K562 (cell line): Measurements from ENCODE around the gene MAP3K6. TPM values are rescaled to one million over a fixed set of nuclear protein-coding genes. Genes with fewer than 3 reads are reported as not detected.
A peak's percentile ranks its signal among the peaks of the same experiment; 100 is the strongest.

Experiments
- BHLHE40 ChIP-seq: IDR thresholded peaks from 2 replicates; pipeline ENCODE4 v1.6.1; 2011; ENCODE audit warnings: low read length, improper control_type of control experiment
- EGR1 ChIP-seq: fragments of 450-650 bp; conservative IDR thresholded peaks from 2 replicates; pipeline ENCODE4 v1.6.1; 2017; ENCODE audit warnings: mild to moderate bottlenecking
- POLR3G ChIP-seq: IDR thresholded peaks from 2 replicates; pipeline ENCODE4 v1.6.1; 2011; ENCODE audit not compliant: insufficient read length, insufficient replicate concordance; ENCODE audit errors: extremely low read depth
- REST ChIP-seq, 2 experiments: fragments of 450-650 bp; formaldehyde crosslinking in 1 of 2; IDR thresholded peaks; 2 replicates each; pipeline versions ENCODE4 v1.4.0 to v1.6.1; 2014 to 2020; ENCODE audit warnings: mild to moderate bottlenecking in 2 of 2, borderline replicate concordance in 1 of 2, low read depth in 1 of 2
- SMAD2 ChIP-seq: fragments of 150-350 bp; IDR thresholded peaks from 2 replicates; pipeline ENCODE4 v1.6.1; 2014; ENCODE audit warnings: low read depth, mild to moderate bottlenecking, low read length
- STAG1 ChIP-seq: sonication (generic); formaldehyde crosslinking; IDR thresholded peaks from 2 replicates; pipeline ENCODE4 v1.5.0; 2020; ENCODE audit warnings: missing genetic modification reagents, borderline replicate concordance
- TCF7L2 ChIP-seq: fragments of 150-350 bp; IDR thresholded peaks from 2 replicates; pipeline ENCODE4 v1.6.1; 2016; ENCODE audit warnings: low read depth, mild to moderate bottlenecking, low read length, moderate library complexity
- UBTF ChIP-seq, 2 experiments: IDR thresholded peaks; 2 replicates each; pipeline ENCODE4 v1.6.1; 2012; ENCODE audit warnings: improper control_type of control experiment in 2 of 2, low read depth in 2 of 2, low read length in 2 of 2, borderline replicate concordance in 1 of 2
- polyA plus RNA-seq, 8 experiments: library from polyadenylated mRNA; depleted of rRNA in 4 of 8; stranded (reverse) in 5 of 8; unstranded in 3 of 8; fragments of >200 nt; fragmentation: Nextera tagmentation in 2 of 8; fragmentation: Illumina TruSeq in 1 of 8; extraction: Ambion mirVana in 2 of 8; extraction: Trizol in 1 of 8; gene quantifications; 2 replicates each; pipeline versions ENCODE4 v1.2.1 to v1.2.3, GENCODE V29; 2011 to 2014; ENCODE audit warnings: inconsistent platforms in 1 of 8, missing spikeins in 1 of 8
- total RNA-seq, 7 experiments: library from RNA; depleted of rRNA in 6 of 7; stranded (reverse); fragments of >200 nt in 6 of 7; fragmentation: Illumina TruSeq in 2 of 7; extraction: Trizol in 2 of 7; gene quantifications; 2 replicates each; pipeline versions ENCODE4 v1.2.1 to v1.2.3, GENCODE V29; 2011 to 2021; ENCODE audit warnings: low replicate concordance in 1 of 7
- TF ChIP-seq, protein P1 (sequence below), 3 experiments: fragments of 200-800 bp in 1 of 3; fragments of 250-450 bp in 1 of 3; fragments of 450-650 bp in 1 of 3; sonication (Bioruptor Pico) in 1 of 3; sonication (Bioruptor generic) in 1 of 3; formaldehyde crosslinking in 1 of 3; IDR thresholded peaks; 2 replicates each; pipeline versions ENCODE4 v1.6.1 to v1.8.0; 2016 to 2022; ENCODE audit warnings: mild to moderate bottlenecking in 2 of 3, missing genetic modification characterization in 2 of 3, missing compliant biosample characterization in 1 of 3, moderate library complexity in 1 of 3

MAP3K6 gene
- total and polyA plus RNA-seq, 9 of the 15 experiments (the other 6 are each of a cell fraction or from before 2014, with no cell fraction given): 0.99 to 21.9 (median 7.0) TPM

- peak; percentile 52; the same call in 1 of the 2 replicates for TF ChIP-seq REST (IDR thresholded peaks at IDR 0.05; ENCODE audit: borderline replicate concordance)
- no peak for TF ChIP-seq REST (CRISPR knock-in tag; IDR thresholded peaks at IDR 0.05; ENCODE audit: low read depth)
- no peak for TF ChIP-seq STAG1 (CRISPR knock-in tag)
- 0 out of 4 replicates have a peak, but pooled peaks of 1 of the 2 experiments have one; percentile 55 for TF ChIP-seq UBTF (IDR thresholded peaks at IDR 0.05; ENCODE audit: borderline replicate concordance in 1 of 2, low read depth in 2 of 2, low read length in 2 of 2)
- TF ChIP-seq, protein P1, sequence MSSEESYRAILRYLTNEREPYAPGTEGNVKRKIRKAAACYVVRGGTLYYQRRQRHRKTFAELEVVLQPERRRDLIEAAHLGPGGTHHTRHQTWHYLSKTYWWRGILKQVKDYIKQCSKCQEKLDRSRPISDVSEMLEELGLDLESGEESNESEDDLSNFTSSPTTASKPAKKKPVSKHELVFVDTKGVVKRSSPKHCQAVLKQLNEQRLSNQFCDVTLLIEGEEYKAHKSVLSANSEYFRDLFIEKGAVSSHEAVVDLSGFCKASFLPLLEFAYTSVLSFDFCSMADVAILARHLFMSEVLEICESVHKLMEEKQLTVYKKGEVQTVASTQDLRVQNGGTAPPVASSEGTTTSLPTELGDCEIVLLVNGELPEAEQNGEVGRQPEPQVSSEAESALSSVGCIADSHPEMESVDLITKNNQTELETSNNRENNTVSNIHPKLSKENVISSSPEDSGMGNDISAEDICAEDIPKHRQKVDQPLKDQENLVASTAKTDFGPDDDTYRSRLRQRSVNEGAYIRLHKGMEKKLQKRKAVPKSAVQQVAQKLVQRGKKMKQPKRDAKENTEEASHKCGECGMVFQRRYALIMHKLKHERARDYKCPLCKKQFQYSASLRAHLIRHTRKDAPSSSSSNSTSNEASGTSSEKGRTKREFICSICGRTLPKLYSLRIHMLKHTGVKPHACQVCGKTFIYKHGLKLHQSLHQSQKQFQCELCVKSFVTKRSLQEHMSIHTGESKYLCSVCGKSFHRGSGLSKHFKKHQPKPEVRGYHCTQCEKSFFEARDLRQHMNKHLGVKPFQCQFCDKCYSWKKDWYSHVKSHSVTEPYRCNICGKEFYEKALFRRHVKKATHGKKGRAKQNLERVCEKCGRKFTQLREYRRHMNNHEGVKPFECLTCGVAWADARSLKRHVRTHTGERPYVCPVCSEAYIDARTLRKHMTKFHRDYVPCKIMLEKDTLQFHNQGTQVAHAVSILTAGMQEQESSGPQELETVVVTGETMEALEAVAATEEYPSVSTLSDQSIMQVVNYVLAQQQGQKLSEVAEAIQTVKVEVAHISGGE (CRISPR knock-in tag; IDR thresholded peaks at IDR 0.05): 0 out of 6 replicates have a peak, but pooled peaks of 1 of the 3 experiments have one; percentile 57
- TF ChIP-seq BHLHE40: peak; percentile 68; the same call in 1 of the 2 replicates
- peak; percentile 91 for TF ChIP-seq EGR1
- TF ChIP-seq TCF7L2: no peak
- no peak for TF ChIP-seq POLR3G
- TF ChIP-seq SMAD2: no peak
- TF ChIP-seq, all 486 proteins: peak for 20
Observed at GRCh38 chr1:27372022-27372807, 5.5 kb upstream of the MAP3K6 start (continued).
